HG03520 (cell line): ENCODE data around the gene SLC5A6.
"Not testable (repeated sequence)": the region's sequence is repeated elsewhere in the genome, so short reads cannot be mapped to it uniquely, and the experiment has no call there.

Experiments used
- ATAC-seq: cut with Tn5 transposase; IDR thresholded peaks from one replicate; pipeline ENCODE4 v1.9.1; 2021; ENCODE audit warnings: mild to moderate bottlenecking, moderate library complexity; ENCODE audit not compliant: unreplicated experiment

The SLC5A6 gene

DNA sequence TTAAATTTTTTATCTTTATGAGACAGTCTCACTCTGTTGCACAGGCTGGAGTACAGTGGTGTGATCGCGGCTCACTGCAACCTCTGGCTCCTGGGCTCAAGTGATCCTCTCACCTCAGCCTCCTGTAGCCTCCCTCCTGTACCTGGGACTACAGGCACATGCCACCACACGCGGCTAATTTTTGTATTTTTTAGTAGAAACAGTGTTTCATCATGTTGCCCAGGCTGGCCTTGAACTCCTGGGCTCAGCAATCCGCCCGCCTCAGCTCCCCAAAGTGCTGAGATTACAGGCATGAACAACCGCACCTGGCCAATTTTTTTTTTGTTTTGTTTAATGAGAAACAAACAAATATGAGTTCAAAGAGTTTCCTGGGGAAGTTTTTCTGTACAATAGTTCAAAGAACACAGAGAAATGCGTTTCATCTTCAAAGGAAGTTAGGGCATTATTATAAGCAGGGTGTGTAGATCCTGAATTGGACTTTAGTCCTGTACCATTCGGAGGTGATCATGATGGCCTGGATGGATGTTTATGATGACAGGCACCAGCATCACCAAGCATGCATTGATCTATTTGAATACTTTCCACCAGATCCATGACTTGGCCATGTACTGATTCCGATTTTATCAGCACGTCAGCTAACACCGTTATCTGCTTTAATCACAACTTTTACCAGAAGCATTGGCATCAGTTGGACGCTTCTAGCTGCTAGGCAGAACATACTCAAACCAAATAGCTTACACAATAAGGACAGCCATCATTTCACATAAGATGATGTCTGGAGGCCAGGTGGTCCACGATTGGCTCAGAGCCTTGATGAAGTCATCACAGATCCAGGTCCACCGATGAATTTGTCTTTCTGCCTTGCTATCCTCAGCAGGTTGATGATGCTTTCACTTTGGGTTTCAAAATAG, 34.4 kb downstream of the SLC5A6 start:
- no peak for ATAC-seq

DNA sequence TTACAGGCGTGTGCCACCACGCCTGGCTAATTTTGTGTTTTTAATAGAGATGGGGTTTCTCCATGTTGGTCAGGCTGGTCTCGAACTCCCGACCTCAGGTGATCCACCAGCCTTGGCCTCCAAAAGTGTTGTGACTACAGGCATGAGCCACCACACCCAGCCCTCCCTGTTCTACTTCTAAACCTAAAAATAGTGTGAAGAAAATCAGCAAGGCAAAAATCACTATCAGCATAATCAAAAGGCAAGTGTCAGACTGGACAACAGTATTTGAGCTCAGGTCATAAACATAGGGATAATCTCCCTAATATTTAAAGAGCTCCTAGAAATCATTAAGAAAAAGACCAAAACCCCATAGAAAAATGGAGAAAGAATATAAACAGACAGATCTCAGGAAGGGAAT, 36.3 kb downstream of the SLC5A6 start:
- not testable (repeated sequence) for ATAC-seq

DNA sequence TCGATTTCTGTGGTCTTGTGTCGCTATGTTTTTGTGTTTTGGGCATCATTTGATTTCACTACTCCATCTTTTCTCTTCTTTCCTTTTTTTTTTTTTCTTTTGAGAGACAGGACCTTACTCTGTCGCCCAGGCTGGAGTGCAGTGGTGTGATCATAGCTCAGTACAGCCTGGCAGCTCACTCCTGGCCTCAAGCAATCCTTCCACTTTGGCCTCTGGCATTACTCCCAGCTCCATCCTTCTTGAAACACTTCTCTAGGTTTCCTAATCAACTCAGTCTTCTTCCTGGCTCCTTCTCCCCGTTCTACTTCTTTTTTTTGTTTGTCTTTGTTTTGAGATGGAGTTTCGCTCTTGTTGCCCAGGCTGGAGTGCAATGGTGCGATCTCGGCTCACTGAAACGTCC, 36.7 kb downstream of the SLC5A6 start:
- no peak for ATAC-seq

DNA sequence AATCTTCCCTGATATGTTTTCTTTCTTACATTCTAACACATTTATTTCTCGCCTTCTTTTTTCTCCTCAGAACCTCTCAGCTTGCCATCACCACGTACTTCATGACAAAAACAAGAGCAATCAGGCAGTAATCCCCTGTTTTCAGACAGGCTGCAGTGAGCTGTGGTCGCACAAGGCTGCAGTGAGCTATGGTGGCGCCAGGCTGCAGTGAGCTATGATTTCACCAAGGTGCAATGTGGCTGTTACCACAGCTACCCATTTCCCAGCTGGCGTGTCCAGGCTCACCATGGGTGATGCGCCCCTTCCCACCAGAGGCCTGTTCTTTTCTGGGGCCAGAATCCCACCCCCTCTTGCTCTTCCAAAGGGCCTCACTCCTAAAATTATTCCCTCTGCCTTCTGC, 37.4 kb downstream of the SLC5A6 start:
- ATAC-seq = no peak

DNA sequence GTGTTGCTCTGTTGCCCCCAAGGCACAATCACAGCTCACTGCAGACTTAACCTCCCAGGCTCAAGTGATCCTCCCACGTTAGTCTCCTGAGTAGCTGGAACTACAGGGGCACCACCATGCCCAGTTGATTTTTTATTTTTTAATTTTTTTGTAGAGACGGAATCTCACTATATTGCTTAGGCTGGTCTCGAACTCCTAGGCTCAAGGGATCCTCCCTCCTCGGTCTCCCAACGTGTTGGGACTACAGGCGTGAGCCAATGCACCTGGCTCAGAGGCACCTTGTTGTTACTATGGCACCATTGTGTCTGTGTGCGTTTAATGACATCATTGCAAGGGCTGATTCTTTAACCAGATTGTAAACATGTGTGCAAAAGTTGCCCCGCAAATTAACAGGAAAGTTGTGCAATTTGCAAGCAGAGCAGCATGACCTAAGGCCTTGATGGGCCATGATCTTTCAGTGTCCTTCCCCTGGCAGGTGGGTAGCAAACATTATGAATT, 40.7 kb downstream of the SLC5A6 start:
- no peak for ATAC-seq

DNA sequence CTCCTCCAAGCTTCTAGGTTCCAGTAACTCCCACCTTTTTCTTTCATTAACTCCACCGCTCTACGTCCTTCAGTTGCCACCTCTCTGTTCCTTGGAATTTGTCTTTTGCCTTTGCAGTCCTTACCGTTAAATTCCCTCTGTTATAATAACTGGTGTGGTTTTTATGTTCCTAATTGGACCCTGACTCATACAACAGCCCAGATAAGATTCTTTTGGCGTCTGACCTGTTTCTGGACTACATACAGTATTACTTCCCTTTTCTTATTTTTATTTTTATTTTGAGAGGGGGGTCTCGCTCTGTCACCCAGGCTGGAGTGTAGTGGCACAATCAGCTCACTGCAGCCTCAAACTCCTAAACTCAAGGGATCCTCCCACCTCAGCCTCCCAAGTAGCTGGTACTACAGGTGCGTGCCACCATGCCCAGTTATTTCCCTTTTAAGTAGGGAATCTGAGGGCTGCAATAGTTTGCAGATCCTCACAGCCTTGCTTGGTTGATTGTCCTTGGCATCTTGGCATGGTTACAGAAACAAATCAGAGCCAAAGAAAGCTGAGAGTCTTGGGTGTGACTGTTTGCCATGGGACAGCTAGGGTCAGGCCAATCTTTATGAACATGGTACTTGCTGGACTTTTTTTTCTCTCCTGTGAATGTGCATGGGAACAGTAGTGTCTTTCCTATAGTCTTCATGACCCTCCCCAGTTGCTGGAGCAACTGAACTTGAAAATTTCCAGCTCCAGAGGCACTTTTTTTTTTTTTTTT, 41.3 kb downstream of the SLC5A6 start:
- no peak for ATAC-seq

DNA sequence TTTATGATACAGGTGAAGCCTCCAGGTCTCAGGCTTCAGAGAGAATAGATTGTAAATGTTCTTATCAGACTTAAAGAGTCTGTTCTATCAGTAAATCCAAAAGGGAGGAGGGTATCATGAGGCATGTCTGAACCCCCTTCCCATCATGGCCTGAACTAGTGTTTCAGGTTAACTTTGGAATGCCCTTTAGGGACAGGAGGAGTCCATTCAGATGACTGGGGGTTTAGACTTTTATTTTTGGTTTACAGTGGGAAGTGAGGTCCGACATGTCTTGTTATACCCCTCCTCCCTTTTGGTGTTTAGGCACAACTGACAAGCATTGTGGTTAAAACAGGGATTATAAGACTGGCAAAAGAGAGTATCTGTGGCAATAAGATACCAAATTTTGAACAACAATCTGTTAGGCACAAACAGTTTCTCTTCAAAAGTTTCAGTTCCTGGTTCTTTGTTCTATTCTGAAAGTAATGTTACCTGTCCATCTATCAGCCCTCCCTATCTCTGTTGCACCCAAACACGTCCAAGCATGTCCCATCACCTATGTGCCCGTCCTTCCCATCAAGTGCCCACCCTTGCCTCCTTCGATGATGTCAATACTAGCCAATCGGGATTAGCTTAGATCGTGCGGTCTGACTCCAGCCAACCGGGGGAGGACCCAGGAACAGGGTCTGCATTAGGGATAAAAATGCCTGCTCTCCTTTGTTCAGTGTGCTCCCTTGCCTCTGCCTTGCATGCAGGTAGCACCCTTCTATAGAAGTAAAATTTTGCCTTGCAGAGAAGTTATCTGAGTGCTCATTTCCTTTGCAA, 46.9 kb downstream of the SLC5A6 start:
- no peak for ATAC-seq

DNA sequence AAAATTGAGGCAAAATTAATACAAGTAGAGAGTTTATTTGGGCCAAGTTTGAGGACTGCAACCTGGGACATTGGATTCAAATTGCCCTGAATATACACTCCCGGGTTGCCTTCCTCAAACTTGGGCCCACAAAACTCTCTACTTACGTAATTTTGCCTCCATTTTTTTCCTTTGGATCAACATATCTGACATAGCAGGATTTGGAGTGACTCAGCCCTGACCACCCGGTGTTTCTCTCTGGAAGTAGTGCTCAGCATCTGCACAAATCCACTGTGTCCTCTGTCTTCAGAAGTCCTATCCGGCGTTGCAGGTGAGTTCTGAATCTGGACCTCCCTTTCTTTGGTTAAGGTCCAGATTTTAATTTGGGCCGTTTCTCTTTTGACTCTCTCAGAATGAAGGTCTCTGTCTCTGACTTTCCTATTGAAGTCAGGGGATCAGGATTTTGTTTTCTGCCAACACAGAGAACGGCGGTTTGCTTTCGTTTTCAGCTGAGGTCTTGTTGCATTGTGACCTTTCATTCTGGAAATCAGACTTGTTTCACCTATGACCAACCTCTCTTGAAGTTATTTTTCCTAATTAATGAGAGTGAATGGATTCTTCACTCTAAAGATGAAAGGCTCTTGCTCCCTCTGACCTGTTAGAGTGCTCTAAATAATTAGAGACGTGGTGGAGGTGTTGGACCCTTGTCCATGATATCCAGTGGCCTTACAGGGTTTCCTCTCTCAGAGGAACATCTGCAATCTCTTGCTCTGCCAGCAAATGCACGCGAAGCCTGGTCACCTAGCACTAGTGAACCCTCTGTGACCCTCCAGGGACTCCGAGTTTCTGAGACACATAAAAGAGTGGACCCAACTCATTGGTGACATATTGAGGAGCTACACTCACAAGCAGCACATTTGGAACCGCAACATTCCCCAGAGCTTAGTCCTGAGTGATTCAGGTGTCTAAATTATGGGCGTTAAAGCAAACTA, 49.6 kb downstream of the SLC5A6 start:
- ATAC-seq = no peak

DNA sequence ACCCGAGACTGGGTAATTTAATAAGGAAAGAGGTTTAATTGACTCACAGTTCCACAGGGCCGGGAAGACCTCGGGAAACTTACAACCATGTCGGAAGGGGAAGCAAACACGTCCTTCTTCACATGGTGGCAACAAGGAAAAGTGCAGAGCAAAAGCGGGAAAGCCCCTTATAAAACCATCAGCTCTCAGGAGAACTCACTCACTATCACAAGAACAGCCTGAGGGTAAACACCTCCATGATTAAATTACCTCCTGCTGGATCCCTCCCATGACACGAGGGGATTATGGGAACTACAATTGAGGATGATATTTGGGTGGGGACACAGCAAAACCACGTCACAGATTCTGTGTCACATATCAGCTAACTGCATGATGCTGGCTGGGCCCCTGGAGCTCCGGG, 51.9 kb downstream of the SLC5A6 start:
- ATAC-seq = no peak

DNA sequence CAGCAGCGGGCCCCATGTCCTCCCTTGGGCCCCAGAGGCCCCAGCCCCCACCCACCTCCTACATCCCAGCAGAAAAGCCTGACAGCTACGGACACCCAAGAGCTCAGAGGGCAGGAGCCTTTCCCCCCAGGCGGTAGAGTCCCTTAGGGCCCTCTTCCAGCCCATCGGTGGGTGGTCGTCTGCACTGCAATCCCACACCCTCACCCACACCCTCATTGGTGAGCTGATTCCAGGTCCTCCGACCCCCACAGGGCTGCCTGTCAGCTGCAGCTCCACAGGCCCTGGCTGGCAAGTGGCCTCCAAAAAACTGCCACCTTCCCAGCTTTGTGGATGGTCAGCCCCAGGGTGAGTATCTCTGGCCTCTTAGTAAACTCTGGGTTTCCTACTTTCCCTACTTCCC, 52.8 kb downstream of the SLC5A6 start:
- no peak for ATAC-seq

DNA sequence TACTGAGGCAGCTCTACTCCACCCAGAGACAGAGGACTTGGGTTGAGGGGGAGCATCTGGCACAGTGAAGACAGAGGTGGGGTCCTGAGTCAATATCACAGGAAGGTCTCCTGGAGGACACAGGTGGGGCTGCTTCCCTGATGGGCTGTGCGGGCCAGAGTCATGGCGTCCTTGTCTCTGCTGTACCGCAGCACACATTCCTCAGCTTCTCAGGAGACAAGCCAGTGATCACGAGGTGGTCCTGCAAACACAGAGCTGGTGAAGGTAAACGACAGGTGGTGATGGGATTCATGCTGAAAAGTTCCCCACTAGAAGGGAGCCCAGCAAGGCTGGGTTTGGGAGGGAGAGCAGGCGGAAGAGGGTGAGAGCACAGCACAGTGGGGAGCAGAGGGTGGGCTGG, 53.6 kb downstream of the SLC5A6 start:
- ATAC-seq = no peak

DNA sequence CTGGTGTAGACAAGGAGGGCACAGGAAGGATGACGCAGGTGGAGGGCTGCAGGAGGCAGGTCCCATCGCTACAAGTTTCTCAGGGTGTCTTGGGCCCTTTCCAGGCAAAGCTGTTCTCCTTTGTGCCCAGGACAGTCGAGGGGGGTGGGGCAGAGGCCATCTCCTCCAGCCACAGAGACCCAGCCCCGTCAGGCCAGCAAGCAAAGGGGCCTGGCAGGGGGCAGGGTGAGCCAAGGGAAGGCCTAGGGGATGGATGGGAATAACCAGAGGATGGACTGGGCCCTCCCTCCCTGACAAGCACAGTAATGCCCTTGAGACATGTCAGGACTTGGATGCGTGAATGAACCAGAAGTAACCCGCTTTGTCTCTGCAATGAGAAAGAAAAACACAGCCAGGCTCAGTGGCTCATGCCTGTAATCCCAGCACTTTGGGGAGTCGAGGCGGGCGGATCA, 57.0 kb downstream of the SLC5A6 start:
- no peak for ATAC-seq

DNA sequence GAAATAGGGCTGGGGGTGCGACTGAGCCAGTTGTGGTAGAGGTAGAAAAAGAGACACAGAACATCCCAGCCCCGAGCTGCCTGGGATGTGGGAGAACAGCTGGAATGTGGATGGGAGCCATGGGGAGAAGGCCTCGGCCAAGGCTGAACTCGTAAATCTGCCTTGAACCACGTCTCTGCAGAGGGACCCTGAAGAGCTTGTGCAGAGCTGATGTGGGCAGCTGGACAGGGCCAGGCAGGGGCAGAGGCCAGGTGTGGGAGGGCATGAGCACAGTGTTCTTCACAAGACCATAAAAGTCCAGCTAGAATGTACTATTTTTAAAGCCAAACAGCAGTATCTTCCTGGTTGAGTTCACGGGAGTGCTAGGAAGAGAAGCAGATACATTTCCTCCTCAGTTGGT, 57.6 kb downstream of the SLC5A6 start:
- no peak for ATAC-seq

DNA sequence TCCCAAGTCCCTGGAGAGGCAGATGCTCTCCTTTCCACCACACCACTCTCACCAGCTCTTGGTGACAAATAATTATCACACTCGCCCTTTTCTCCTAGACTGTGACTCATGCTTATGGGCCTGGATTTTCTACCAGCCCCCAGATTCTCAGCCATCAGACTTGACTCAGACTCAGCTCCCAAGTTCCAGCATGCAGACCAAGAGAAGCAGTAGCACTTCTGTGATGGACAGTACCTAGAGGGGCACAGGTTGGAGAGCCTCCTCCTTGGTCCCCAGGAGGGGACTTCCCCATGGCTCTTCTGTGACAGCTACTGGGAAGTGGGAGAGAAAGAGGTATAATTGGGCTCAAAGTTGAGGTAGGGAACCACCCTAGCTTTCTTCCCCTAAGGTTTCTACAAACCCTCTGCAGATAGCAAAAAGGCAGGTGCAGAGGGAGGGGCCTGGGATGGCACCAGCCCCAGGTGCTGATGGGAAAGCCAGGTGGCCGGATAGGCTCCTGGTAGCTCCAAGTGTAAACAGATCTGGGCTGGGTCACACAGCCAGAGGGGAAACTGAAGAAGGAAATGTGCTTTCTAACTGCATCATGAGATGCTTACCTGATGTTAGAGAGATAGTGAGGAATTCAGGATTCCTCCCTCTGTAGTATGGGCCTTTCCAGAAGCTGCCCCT, 59.1 kb downstream of the SLC5A6 start:
- ATAC-seq = no peak

DNA sequence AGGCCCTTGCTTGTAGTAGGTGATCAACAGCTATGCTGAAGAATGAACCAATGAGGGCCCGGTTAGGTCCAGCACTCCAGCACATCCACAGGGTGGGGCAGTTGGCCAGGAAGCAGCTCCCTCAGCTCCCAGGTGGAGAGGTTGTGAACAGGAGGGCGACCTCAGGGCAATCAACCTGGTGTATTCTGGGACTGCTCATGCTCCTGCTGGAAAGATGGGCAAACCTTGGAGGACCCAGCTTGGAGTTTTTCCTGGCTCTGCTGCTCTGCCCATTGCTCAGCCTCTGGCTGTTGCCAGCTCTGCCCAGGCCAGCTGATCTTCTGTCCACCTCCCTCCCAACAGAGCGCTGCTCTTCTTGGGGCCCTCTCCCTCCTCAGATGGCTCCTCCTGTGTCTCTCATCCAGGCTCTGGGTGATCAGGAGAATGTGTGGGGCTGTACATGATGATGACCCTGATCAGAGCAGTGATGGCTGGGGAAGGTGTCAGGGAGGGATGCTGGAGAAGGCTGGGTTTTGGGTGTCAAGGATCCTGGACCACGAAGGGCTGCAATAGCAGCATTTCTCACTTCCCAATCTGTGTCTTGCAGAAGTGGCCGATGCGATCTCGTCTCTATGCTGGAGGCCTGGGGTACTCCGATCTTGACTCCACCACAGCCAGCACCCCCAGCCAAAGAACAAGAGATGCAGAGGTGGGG, 59.8 kb downstream of the SLC5A6 start:
- ATAC-seq = no peak

DNA sequence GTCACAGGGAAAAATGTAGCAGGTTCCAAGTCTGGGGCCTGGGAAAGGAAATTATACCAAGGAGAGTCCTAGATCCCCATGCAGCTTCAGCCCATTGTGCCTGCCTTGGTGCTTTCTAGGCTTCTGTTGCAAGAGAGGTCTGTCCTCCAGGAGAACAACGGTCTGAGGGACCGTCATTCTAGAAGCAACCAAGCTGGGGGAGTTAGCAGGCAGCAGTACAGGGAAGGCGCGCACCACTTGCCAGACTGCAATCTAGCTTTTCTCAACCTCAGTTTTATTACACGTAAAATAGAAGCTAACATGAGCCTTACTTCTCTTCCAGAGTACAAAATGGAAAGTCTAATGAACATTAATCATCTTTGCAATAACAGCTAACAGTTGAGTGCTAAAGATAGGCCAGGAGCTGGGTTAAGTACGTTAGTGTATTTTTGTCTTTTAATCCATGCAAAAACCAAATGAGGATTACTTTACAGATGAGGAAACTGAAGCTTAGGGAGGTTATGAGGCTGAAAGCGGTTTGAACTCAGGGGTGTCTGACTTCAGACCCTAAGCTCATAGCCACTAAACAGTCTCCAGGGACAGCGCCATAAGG, 61.3 kb downstream of the SLC5A6 start:
- no peak for ATAC-seq
